Anterior cingulate cortex (tissue), 58 donors: Measurements from ENCODE around the gene SPTA1.
"Not testable (repeated sequence)": the region's sequence is repeated elsewhere in the genome, so short reads cannot be mapped to it uniquely, and the experiment has no call there.

Experiments
- DNase-seq, 58 donors: peaks; one replicate each; lab custom pipeline; 2025; lab: John Stamatoyannopoulos, UW

The SPTA1 gene

GRCh38 chr1:158686111-158687009 lies at the start of gene SPTA1:
TSS of gene SPTA1 (minus strand) at chr1:158686715. CDS start at chr1:158686517, 198 bp downstream.
- no peak for DNase-seq

GRCh38 chr1:158735848-158736247 lies 49.3 kb upstream of the SPTA1 start:
- DNase-seq = no peak

GRCh38 chr1:158732524-158732923 lies 46.0 kb upstream of the SPTA1 start:
- no peak for DNase-seq

- DNase-seq = no peak
Observed at GRCh38 chr1:158731707-158732106, 45.2 kb upstream of the SPTA1 start.

- DNase-seq = no peak
Observed at GRCh38 chr1:158730453-158730852, 43.9 kb upstream of the SPTA1 start.

- DNase-seq = no peak
Observed at GRCh38 chr1:158728510-158729225, 42.2 kb upstream of the SPTA1 start.

- DNase-seq = no peak
Observed at GRCh38 chr1:158724442-158724841, 37.9 kb upstream of the SPTA1 start.

GRCh38 chr1:158720620-158721019 lies 34.1 kb upstream of the SPTA1 start, which contains the start of gene OR6K3:
TSS of gene OR6K3 (minus strand) at chr1:158720720. CDS start at chr1:158718115, 2,605 bp downstream.
- DNase-seq = no peak

- no peak for DNase-seq
Observed at GRCh38 chr1:158719664-158720063, 33.1 kb upstream of the SPTA1 start.

GRCh38 chr1:158717344-158717743 lies 30.8 kb upstream of the SPTA1 start:
- DNase-seq = no peak

- no peak for DNase-seq
Observed at GRCh38 chr1:158716335-158716734, 29.8 kb upstream of the SPTA1 start.

GRCh38 chr1:158714754-158715153 lies 28.2 kb upstream of the SPTA1 start:
- no peak for DNase-seq

GRCh38 chr1:158711098-158711497 lies 24.6 kb upstream of the SPTA1 start:
- no peak for DNase-seq

GRCh38 chr1:158706096-158706495 lies 19.6 kb upstream of the SPTA1 start:
- DNase-seq = no peak

GRCh38 chr1:158700552-158700951 lies 14.0 kb upstream of the SPTA1 start, which contains the start of gene OR6K2:
TSS of gene OR6K2 (minus strand) at chr1:158700652. CDS start at chr1:158700652, 0 bp downstream.
- DNase-seq = no peak

- no peak for DNase-seq
Observed at GRCh38 chr1:158694596-158694995, 8.1 kb upstream of the SPTA1 start.

- no peak for DNase-seq
Observed at GRCh38 chr1:158692356-158692755, 5.8 kb upstream of the SPTA1 start.

GRCh38 chr1:158691907-158692306 lies 5.4 kb upstream of the SPTA1 start:
- DNase-seq = no peak

- not testable (repeated sequence) for DNase-seq
Observed at GRCh38 chr1:158691149-158691548, 4.6 kb upstream of the SPTA1 start.

GRCh38 chr1:158689875-158690274 lies 3.4 kb upstream of the SPTA1 start:
- DNase-seq = no peak

- no peak for DNase-seq
Observed at GRCh38 chr1:158689110-158689509, 2.6 kb upstream of the SPTA1 start.
